Keratinocyte (primary cell): Measurements from ENCODE around the gene MAN2C1. TPM values are rescaled to one million over a fixed set of nuclear protein-coding genes. Genes with fewer than 3 reads are reported as not detected.

Experiments
- DNase-seq: peaks from one replicate; pipeline ENCODE4 v3.0.0-alpha.2; 2011; ENCODE audit warnings: low read depth, missing footprints, low spot score
- FAIRE-seq: peaks from 2 replicates; lab custom pipeline; 2011; peaks lifted over from hg19 to GRCh38; lab: Jason Lieb, UNC
- H2AFZ ChIP-seq: 2 replicates; pipeline ENCODE4 v1.6.0; 2012; ENCODE audit warnings: low read length, control low read depth, inconsistent platforms; ENCODE audit not compliant: control insufficient read depth
- H3K27ac ChIP-seq: 2 replicates; pipeline ENCODE4 v1.5.1; 2011; ENCODE audit warnings: low read length; ENCODE audit not compliant: control insufficient read depth, insufficient read depth
- H3K27me3 ChIP-seq: 3 replicates; pipeline ENCODE4 v1.6.0; 2011; ENCODE audit warnings: low read length; ENCODE audit not compliant: control insufficient read depth, insufficient read depth; ENCODE audit errors: extremely low read depth
- H3K36me3 ChIP-seq, 2 experiments: 2 replicates in 1 of 2; 3 replicates in 1 of 2; pipeline ENCODE4 v1.5.1; 2011; ENCODE audit warnings: low read length in 2 of 2, mild to moderate bottlenecking in 1 of 2; ENCODE audit not compliant: control insufficient read depth in 2 of 2, insufficient read depth in 2 of 2; ENCODE audit errors: extremely low read depth in 1 of 2
- H3K4me1 ChIP-seq: 3 replicates; pipeline ENCODE4 v1.5.1; 2011; ENCODE audit warnings: low read length; ENCODE audit not compliant: control insufficient read depth, insufficient read depth; ENCODE audit errors: extremely low read depth
- H3K4me2 ChIP-seq: 3 replicates; pipeline ENCODE4 v1.6.0; 2011; ENCODE audit warnings: low read depth, low read length; ENCODE audit not compliant: control insufficient read depth, insufficient read depth; ENCODE audit errors: extremely low read depth
- H3K4me3 ChIP-seq, 3 experiments: fragments of 200-600 bp in 1 of 3; sonication (generic) in 1 of 3; 2 replicates in 2 of 3; 3 replicates in 1 of 3; pipeline ENCODE4 v1.5.1; 2011 to 2016; ENCODE audit warnings: low read length in 3 of 3, mild to moderate bottlenecking in 3 of 3, control low read depth in 2 of 3, inconsistent platforms in 1 of 3, low read depth in 1 of 3, mixed read lengths in 1 of 3, mixed run types in 1 of 3, moderate library complexity in 1 of 3; ENCODE audit not compliant: control insufficient read depth in 2 of 3, insufficient read depth in 2 of 3; ENCODE audit errors: extremely low read depth in 1 of 3
- H3K79me2 ChIP-seq: 2 replicates; pipeline ENCODE4 v1.6.0; 2012; ENCODE audit warnings: low read length; ENCODE audit not compliant: control insufficient read depth, insufficient read depth
- H3K9ac ChIP-seq: 3 replicates; pipeline ENCODE4 v1.6.0; 2011; ENCODE audit warnings: low read length; ENCODE audit not compliant: control insufficient read depth, insufficient read depth; ENCODE audit errors: extremely low read depth
- H3K9me1 ChIP-seq: 3 replicates; pipeline ENCODE4 v1.6.0; 2011; ENCODE audit warnings: low read length; ENCODE audit not compliant: control insufficient read depth, insufficient read depth; ENCODE audit errors: extremely low read depth
- H3K9me3 ChIP-seq: 2 replicates; pipeline ENCODE4 v1.5.1; 2012; ENCODE audit warnings: low read depth, low read length; ENCODE audit not compliant: control insufficient read depth
- H4K20me1 ChIP-seq: 3 replicates; pipeline ENCODE4 v1.6.0; 2011; ENCODE audit warnings: low read length; ENCODE audit not compliant: control insufficient read depth, insufficient read depth; ENCODE audit errors: extremely low read depth
- CTCF ChIP-seq, 3 experiments: IDR thresholded peaks in 1 of 3; conservative IDR thresholded peaks in 1 of 3; optimal IDR thresholded peaks in 1 of 3; 2 replicates in 2 of 3; 3 replicates in 1 of 3; pipeline versions ENCODE3 to v1.5.1; 2011; ENCODE audit warnings: low read length in 3 of 3, mild to moderate bottlenecking in 3 of 3, moderate library complexity in 2 of 3, control low read depth in 1 of 3, inconsistent platforms in 1 of 3; ENCODE audit not compliant: insufficient read depth in 2 of 3; ENCODE audit errors: extremely low read depth in 1 of 3
- EZH2 ChIP-seq: IDR thresholded peaks from one replicate; pipeline ENCODE4 v1.6.1; 2012; ENCODE audit warnings: inconsistent platforms, mild to moderate bottlenecking, low read length, moderate library complexity
- dilution Hi-C: fragments of 300-500 bp; cut with MboI; formaldehyde crosslinking; loops from one replicate; pipeline ENCODE4 v1.7.0; 2020; ENCODE audit warnings: low sequenced_read_pairs; ENCODE audit not compliant: extremely low pct_ligation_motif_present
- polyA plus RNA-seq, 5 experiments: library from polyadenylated mRNA; depleted of rRNA in 3 of 5; stranded (reverse) in 3 of 5; stranded (forward) in 1 of 5; unstranded in 1 of 5; fragments of >200 nt; gene quantifications; 1 replicate in 1 of 5; 2 replicates in 3 of 5; 3 replicates in 1 of 5; pipeline versions ENCODE4 v1.2.1 to v1.2.3, GENCODE V29; 2011 to 2012; ENCODE audit warnings: missing spikeins in 2 of 5, low read depth in 1 of 5, low replicate concordance in 1 of 5

Gene MAN2C1
- polyA plus RNA-seq, 1 donor (not counting 4 experiments of a cell fraction or from before 2014, with no cell fraction given): 35.4 TPM

GRCh38 chr15:75403892-75404291, 35.5 kb upstream of the MAN2C1 start:
- TF ChIP-seq EZH2 (no peak), CTCF (optimal IDR thresholded peaks at IDR 0.05 in 1 of 3, IDR thresholded peaks at IDR 0.05 in 1 of 3, conservative IDR thresholded peaks at IDR 0.05 in 1 of 3; ENCODE audit: extremely low read depth in 1 of 3, insufficient read depth in 2 of 3, low read length in 3 of 3) (no peak)
- no peak overlapping the region for H2AFZ ChIP-seq
- no peak for FAIRE-seq
- no peaks in the 10 kb centered on the region for H3K27me3 ChIP-seq
- no peak for DNase-seq
- H3K27ac ChIP-seq: no peak overlapping the region
- peaks cover 19 to 21% of the 10 kb centered on the region in 2 experiments for H3K36me3 ChIP-seq
- H3K79me2 ChIP-seq: no peaks in the 10 kb centered on the region
- no peak overlapping the region for H3K4me3 ChIP-seq
- no peak overlapping the region for H3K4me2 ChIP-seq
- no peaks in the 10 kb centered on the region for H3K9me1 ChIP-seq
- H3K9ac ChIP-seq: no peak overlapping the region
- no peaks in the 10 kb centered on the region for H4K20me1 ChIP-seq
- no peaks in the 10 kb centered on the region for H3K9me3 ChIP-seq
- dilution Hi-C loops: no loop called here
- no peaks in the 10 kb centered on the region for H3K4me1 ChIP-seq

- Histone ChIP-seq H3K4me1 (no peaks in the 10 kb centered on the region), H3K4me3 (no peak overlapping the region), H3K36me3 (peaks cover 28 to 30% of the 10 kb centered on the region in 2 experiments), H3K79me2 (no peaks in the 10 kb centered on the region), H3K27me3 (no peaks in the 10 kb centered on the region), H3K9ac (no peak overlapping the region), H3K9me3 (no peaks in the 10 kb centered on the region), H3K4me2 (no peak overlapping the region), H3K27ac (no peak overlapping the region), H4K20me1 (peaks cover 5% of the 10 kb centered on the region), H3K9me1 (no peaks in the 10 kb centered on the region), H2AFZ (no peak overlapping the region)
- dilution Hi-C loops: no loop called here
- TF ChIP-seq EZH2 (no peak), CTCF (optimal IDR thresholded peaks at IDR 0.05 in 1 of 3, IDR thresholded peaks at IDR 0.05 in 1 of 3, conservative IDR thresholded peaks at IDR 0.05 in 1 of 3; ENCODE audit: extremely low read depth in 1 of 3, insufficient read depth in 2 of 3, low read length in 3 of 3) (no peak)
- no peak for DNase-seq
- no peak for FAIRE-seq
Observed at GRCh38 chr15:75397494-75397893, 29.1 kb upstream of the MAN2C1 start.
